ENCODE data around the gene TTN.
"Not testable (repeated sequence)": the region's sequence is repeated elsewhere in the genome, so short reads cannot be mapped to it uniquely, and the experiment has no call there.

DNA sequence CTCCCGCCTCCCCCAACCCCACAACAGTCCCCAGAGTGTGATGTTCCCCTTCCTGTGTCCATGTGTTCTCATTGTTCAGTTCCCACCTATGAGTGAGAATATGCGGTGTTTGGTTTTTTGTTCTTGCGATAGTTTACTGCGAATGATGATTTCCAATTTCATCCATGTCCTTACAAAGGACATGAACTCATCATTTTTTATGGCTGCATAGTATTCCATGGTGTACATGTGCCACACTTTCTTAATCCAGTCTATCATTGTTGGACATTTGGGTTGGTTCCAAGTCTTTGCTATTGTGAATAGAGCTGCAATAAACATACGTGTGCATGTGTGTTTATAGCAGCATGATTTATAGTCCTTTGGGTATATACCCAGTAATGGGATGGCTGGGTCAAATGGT is 282.2 kb downstream of the TTN start:
- TF ChIP-seq CTCF (IDR thresholded peaks at IDR 0.05; ENCODE audit: low read depth, low read length); EZH2phosphoT487 (IDR thresholded peaks at IDR 0.05; ENCODE audit: low read depth): not testable (repeated sequence)

Data from OCI-LY3 (cell line).